ENCODE results near the gene GPC6.

Gene GPC6

DNA sequence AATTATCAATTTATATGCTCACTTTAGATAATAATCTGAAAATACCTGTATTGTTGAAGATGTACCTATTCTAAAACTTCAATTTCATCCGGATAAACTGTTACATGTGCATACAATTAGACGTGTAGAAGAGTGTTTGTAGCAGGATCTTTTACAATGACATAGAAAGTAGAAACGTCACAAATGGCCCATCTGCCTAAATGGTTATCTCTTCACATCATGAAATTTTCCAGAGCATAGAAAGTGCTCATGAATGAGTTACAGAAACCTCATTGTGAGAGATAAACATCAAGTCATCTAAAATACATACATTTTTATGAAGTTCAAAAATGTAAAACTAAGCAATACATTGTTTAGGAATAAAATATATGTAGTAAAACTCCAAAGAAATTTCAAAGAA, 607.4 kb downstream of the GPC6 start:
- DNase-seq (ENCODE audit: low read depth in 2 of 2), result no peak

DNA sequence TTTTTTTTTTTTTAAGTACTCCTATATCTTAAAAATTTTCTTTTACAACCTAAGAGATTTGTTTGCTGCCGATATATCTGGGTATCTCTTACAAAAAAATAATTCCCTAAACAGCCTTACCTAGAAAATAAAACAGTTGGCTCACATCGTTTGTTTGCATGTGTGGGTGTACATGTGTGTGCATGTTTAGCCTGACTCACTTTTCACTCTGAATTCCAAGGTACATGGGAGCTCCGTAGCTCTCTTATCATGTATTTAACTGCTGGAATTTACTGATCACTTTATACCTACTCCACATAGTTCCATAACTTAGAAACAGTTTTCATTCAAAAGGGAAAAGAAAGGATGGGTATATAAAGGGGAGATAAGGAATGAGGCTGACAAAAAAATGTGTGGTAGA, 616.5 kb downstream of the GPC6 start:
- no peak for DNase-seq (ENCODE audit: low read depth in 2 of 2)

DNA sequence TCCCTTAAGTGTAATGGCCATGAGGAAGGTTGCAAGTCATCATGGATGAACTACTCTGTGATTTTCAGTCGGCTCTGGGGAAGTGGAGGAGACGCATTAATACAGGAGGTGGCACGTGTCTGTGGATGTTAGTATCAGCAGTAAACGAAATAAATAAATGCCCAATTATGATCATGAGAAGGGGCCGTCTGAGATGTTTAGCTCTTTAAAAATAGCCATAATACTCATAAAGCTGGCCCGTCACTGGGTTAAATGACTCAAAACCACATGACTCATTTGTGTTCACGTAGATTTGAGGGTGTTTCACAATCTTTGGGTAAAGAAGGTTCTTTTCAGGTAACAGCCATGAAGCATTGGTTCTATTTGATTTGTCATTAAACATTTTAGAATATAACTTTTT, 620.6 kb downstream of the GPC6 start:
- DNase-seq (ENCODE audit: low read depth in 2 of 2), result no peak

DNA sequence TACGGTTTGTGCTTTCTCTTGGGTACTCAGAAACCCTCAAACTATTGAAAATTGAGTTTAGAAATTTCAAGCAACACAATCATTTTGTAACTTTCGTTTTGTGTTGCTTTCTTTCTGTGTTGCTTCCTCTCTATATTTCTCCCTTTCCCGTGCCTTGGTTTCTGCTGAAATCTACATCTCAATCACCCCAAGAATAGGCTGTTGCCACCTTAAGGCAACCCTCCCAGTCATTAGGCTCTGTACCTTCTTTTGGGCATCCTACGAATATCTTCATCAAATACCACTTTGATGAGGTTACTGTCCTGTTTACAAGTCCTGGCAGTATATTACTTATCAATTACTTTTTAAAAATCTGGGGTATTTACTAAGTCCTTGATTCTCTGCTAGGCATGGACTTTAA, 621.6 kb downstream of the GPC6 start:
- DNase-seq (ENCODE audit: low read depth in 2 of 2), result no peak

DNA sequence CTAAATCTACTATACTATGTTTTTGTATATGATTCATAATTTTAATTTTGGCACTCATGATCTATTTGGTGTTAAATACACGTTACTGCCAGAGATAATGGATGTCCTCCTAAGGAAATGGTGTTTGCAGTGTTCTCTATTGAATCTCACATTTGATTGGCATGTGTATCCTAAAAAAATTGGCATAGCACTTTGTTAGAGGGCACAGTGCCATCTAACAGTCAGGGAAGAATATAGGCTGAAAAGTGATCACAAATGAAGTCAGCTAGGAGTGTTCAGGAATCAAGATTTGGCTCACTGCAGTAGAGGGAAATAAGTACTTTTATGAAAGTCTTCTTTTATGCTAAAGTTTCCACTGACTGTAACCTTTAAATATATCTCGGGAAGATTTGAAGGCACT, 624.6 kb downstream of the GPC6 start:
- no peak for DNase-seq (ENCODE audit: low read depth in 2 of 2)

DNA sequence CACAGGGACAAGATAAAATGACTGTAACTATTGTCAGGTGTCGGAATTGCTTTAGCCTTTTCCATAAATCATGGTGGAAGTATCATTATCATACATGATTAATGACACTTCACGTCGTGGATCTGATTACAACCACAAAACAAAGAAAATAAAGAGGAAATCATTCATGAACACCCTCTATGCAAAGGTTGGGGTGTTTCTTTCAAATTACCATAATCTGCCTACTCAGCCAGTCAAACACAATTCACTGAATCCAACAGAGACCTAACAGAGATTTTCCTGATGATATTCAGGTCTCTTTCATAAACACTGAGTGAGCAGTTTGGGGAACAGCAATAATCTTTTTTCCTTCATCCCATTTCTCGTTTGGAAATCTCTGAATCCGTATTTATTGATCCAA, 627.3 kb downstream of the GPC6 start:
- no peak for DNase-seq (ENCODE audit: low read depth in 2 of 2)

DNA sequence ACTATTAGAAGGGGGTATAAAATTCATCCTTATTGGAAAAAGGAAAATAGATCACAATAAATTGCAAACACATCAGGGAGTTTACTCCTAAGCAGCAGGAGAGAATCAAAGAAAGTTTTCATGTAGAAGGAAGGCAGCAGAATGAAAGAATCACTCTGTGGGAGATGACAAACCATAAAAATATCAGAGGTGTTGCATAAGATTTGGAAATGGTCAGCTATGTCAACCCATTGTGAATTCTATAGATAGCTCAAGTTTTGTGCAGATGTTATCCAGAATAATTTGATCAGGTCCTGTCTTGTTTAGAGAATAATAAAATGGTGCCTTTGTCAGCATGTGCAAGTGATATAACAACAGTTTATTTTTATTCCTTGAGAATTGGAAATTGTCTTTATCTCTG, 630.5 kb downstream of the GPC6 start:
- DNase-seq (ENCODE audit: low read depth in 2 of 2), result no peak

DNA sequence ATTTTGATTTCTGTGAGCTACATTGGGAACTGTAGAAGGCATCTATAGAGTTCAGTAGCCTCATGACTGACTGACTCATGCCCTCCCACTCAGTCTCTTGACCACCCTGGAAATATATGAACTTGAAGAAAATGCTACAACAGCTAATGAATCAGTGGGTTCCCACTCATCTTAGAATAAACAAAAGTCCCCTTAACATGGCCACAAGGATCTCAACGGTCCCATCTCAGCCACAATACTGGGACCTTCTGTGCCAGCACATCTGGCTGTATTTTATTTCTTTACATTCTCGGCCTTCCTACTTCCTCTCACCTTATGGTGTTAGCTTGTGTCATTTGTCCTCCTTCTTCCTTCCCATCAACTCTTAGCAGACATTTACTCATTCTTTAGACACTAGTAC, 633.1 kb downstream of the GPC6 start:
- no peak for DNase-seq (ENCODE audit: low read depth in 2 of 2)

DNA sequence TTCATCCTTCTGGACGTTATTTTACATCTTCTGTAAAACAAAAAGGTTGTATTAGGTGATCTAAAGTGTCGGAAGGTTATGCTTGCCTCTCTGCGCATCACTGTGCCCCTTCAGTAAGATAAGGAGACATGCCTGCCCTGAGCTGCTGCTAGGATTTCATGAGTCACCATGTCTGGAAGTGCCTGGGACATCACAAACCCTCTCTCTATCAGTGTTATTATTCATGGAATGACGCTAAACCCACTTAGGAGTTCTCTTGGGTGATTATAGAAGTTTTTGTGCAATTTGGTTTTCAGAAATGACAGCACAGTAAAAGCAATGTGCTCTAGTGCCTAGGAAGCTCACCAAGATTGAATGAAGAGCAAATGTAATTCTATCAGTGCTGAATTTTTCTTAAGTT, 635.2 kb downstream of the GPC6 start:
- DNase-seq (ENCODE audit: low read depth in 2 of 2), result no peak

DNA sequence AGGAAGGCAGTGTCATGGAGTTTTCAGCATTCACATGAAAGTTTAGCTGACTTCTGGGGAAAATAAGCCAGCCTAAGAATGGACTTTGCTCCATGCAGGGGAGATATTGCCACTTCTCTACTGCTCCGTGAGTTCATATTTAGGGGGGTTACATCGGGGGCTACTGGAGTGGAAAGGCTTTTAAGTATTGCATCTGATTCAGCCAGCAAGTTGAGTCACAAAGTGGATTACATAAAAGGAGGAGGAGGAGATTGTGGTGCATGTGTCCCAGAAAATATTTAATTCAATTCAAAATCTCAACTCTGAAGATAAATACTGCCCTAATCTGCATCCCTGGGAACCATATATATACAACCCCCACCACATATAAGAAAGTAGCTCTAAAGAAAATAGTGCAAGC, 635.7 kb downstream of the GPC6 start:
- DNase-seq (ENCODE audit: low read depth in 2 of 2), result no peak

DNA sequence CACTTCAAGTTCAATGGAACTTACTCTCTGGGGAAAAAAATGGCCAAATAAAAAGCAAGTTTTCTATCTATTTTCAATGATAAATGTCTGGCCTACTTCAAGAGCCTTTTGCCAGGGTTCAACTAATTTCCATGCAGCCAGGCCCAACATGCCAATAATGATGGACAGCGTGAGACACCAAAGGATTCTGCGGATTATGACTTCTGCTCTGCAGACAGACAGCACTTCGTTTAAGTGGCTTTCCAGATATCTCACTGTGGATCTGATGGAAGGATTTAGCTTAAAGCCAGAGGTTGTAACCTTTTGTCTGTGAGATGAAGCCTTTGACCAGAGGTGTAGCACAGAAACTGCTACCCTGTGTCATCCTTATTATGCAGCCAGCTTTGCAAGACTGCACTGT, 638.6 kb downstream of the GPC6 start:
- no peak for DNase-seq (ENCODE audit: low read depth in 2 of 2)

DNA sequence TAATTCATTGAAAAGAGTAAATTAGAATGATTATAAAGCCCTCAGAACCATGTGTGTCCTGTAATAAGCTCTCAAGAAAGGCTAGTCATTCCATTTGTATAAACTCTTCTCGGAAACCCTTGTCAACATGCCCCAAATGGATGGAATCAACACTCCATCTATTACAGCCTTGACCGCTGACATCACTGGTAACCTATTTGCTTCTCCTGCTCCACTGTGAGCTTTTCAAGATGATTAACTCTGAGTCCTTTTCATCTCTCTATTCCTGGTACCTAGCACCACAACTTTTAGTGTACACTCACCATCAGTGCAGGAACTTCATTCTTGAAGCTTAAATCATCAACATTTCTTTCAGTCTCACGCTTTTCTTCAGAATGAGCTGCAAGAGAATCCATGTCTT, 640.9 kb downstream of the GPC6 start:
- no peak for DNase-seq (ENCODE audit: low read depth in 2 of 2)

DNA sequence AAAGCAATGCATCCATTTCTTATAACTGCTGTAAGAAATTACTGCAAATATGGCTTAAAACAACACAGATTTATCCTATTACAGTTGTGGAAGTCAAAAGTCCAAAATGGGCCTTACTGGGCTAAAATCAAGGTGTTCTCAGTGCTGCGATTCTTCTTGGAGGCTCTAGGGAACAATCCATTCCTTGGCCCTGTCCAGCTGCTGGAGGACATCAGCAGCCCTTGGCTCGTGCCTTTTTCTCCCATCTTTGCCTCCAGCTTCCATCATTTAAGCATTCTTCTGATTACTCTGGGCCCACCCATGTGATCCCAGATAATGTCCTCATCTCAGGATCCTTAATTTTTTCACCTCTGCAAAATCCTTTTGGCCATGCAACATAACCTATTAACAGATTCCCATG, 645.8 kb downstream of the GPC6 start:
- DNase-seq (ENCODE audit: low read depth in 2 of 2), result no peak

DNA sequence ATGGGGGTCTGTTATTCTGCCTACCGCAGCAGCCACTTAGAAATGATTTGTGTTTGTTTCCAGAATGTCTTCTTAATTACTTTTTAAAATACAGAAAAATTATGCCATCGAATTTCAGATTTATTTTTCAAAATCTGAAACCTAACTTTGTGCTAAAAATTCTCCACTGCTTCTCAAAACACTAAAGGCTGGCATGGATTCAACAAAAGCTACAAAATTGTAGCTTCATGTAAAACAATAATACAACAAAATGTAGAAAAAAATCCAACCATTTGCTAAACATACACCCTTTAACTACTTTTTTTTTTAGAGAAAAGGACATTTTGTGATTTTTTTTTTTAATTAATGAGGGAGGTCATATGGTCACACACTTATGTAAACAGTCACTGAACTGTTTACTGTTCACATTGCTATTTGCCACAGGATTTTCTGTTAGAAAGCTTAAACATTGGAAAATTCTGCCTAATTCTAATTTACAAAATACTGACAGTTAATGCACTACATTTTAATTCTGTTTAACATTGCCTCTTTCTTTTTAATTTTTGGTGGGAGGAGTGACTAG, 646.3 kb downstream of the GPC6 start:
- no peak for DNase-seq (ENCODE audit: low read depth in 2 of 2)

DNA sequence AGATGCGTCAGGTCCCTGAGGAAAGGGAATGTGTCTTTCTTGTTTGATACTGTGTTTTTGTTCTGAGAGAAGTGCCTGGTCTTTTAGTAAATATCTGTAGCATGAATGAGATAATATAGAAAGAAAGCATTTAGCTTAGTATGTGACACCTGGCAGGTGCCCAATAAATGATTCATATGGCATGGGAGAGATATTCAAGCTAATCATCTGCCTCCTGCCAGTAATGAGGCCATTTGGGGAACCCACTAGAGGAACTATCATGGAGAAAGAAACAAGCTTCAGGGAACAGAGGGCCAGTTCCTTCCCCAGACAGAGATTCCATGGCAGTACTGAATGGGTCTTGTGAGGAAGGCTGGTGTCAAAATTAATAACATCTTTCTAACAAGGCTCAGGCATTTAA, 648.9 kb downstream of the GPC6 start:
- no peak for DNase-seq (ENCODE audit: low read depth in 2 of 2)

DNA sequence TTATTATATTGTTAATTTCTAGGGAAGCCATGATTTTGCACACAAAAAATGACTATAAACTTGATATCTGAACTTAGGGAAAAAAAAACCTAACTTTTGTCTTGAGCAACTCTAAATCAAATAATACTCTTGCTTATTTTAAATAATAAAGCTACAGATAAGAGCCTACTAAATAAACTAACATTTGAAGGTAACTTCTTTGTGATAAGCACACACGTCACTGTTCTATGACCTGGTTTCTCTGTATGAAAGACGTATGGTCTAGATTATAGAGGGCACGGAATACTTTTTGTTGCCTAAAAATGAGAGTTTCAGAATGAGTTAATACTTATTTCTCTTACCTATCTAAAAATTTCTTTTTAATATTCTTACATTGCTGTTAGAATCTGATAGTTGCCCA, 649.6 kb downstream of the GPC6 start:
- DNase-seq (ENCODE audit: low read depth in 2 of 2), result no peak

DNA sequence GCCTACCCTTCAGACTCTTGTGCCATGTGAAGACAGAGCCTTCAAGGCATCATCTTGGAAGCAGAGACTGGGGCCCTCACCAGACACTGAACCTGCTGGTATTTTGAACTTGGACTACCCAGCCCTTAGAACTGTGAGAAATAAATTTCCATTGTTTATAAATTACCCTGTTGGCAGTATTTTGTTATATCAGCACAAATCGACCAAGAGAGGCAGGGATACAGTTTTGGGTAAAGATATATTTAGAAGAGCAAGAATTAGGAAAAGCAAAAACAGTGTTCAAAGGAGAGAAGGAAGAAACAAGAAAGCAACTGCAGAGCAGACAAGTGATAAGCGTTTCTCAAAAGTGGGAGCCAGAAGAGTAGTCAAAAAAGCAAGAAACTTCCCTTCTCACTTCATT, 652.1 kb downstream of the GPC6 start:
- DNase-seq (ENCODE audit: low read depth in 2 of 2), result no peak

DNA sequence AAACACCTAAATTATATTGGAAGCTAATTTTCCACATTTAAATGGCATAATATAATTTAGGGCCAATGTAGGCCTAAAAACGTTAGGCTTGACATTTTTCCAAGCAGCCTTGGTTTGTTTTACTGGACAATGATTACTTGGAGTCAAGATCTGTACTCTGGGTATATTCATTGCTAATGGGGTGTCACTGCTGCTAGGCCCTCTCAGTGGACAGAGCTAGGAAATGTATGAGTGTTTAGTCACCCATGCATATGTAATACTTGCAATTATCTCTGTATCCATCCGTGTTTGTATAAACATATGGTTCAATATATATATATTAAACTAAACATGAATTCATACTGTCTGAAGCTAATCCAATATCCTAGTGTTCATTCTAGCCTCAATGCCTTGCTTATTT, 654.8 kb downstream of the GPC6 start:
- DNase-seq (ENCODE audit: low read depth in 2 of 2), result no peak

DNA sequence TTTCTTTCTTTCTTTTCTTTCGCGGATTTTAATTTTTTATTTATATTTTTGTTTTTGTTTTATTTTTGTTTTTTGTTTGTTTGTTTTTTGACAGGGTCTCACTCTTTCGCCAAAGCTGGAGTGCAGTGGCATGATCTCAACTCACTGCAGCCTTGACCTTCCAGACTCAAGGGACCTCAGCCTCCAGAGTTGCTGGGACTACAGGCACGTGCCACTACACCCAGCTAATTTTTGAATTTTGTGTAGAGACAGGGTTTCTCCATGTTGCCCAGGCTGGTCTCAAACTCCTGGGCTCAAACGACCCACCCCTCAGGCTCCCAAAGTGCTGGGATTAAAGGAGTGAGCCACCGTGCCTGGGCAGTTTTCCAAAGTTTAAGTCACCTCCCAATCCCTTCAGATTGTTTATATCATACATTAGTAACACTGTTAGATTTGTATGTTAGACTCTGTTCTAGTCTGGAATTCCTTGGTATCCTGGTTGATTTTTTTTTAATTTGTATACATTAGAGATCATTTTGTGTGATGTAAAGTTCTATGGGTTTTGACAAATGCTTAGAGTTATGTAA, 655.6 kb downstream of the GPC6 start:
- no peak for DNase-seq (ENCODE audit: low read depth in 2 of 2)

DNA sequence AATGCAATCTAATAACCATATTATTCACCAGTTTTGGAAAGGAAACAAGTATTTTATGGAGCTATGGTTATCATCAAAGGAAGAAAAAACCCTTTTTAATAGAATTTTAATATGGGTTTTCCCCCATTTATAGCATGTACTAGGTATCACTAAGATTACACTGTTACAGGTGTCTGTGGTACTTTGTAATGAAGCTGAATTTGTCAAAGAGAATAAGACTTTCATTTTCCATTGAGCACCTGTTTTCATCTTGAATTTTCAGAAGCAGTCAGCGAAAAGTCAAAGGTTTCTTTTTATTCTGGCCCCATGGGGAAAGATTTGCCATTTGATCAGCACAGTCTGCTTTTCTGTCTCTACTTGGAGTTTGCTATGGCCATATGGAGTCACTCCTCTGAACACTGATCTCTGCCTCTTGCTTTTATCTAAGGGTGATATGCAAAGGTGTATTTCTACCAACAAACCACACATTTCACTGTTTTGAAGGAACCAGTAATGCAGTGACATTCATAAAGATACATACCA, 662.9 kb downstream of the GPC6 start:
- DNase-seq (ENCODE audit: low read depth in 2 of 2), result no peak

DNA sequence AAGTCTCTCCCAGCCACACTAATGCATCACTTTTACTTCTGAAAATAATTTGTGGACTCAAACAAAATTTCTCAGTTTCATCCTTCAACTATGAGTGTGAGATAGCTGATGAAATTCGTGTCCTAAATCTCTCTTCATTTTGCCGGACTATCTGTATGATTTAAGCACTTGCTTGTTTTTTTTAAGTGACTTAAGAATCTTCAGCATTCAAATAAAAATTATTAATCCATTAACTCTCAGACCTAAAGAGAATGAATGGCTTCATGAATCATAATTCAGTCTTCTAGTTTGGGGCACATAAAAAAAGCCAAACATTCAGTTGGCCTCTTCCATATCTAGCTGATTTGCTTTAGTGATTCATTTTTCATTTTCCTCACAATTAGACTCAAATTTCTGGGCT, 673.4 kb downstream of the GPC6 start:
- no peak for DNase-seq (ENCODE audit: low read depth in 2 of 2)

DNA sequence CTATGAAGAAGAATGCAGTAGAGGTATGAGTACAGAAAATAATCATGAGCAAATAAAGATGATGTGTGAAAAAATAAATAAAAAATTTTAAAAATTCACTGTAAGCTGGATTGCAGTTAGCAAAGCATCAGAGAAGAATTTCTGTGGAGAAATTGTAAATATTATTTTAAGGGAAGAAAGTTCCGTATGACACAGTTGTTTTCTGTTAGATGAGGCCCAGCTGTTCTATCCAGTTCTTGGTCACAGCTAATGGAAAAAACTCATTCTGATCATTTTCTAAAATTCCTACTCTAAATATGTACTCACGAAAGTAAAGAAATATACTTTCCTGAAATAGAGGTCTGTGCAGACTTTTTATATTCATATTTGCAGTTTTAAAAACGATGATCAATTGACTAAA, 674.1 kb downstream of the GPC6 start:
- DNase-seq (ENCODE audit: low read depth in 2 of 2), result no peak

DNA sequence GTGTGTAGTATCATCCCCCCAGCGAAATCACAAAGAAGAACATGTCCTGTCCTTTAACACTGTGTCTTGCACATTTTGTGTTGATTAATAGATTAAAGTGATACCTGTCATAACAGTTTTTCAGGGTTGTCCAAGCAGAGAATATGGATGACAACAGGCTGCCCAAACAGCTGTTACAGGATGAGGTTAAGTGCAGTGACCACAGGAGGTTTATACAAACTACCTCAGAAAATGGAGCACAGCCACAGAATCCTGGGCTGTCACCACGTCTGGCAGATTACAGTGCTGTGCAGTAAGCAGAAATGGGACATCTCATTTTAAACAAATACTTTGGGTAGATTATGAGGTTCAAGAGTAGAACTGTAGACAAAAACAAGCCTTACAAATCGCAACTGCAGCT, 677.3 kb downstream of the GPC6 start:
- DNase-seq (ENCODE audit: low read depth in 2 of 2), result no peak

DNA sequence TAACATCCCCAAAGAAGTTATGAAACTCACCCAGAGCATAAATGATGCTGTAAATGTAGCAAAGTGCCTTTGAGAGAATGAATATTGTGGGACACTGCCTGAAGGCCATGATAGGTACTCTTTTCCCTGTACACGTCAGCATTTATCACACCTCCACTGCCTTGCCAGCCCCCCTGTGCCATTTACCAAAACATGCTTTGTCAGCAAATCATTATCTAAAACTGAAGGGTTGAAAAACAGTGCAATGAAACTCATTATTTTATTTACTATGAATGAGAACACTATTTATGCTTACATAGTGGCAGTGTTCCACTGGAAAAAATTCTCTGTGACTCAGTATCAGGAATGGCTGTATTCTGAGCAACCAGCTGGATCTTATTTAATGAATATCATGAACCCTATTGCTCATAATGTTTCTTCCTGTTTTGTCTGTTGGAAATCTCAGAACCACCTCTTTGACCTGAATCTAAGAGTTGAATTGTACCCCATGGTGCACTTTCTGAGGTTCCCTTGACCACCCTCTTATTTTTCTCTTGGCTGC, 688.7 kb downstream of the GPC6 start:
- no peak for DNase-seq (ENCODE audit: low read depth in 2 of 2)
